Body of pancreas (tissue), 4 donors: ENCODE measurements around the gene CLPSL1. TPM values are rescaled to one million over a fixed set of nuclear protein-coding genes. Genes with fewer than 3 reads are reported as not detected.

Experiments
- ATAC-seq: fragments of 150-250 bp; one replicate; pipeline ENCODE4 v1.9.1; 2016
- DNase-seq, 4 donors: peaks; one replicate each; pipeline ENCODE4 v3.0.0-alpha.2; 2019
- H3K27ac ChIP-seq, 4 donors: fragments of 200-600 bp; sonication (generic); 1 replicate in 3 of 4; 2 replicates in 1 of 4; pipeline versions ENCODE4 v1.5.1 to v1.6.1; 2016 to 2019; ENCODE audit warnings: mild to moderate bottlenecking in 1 of 4, mixed read lengths in 1 of 4, moderate library complexity in 1 of 4
- H3K27me3 ChIP-seq, 2 donors: fragments of 200-600 bp; sonication (generic); one replicate each; pipeline ENCODE4 v1.6.0; 2016; ENCODE audit warnings: mild to moderate bottlenecking in 1 of 2
- H3K36me3 ChIP-seq, 2 donors: fragments of 200-600 bp; sonication (generic); replicated peaks in 1 of 2; 2 replicates each; pipeline ENCODE4 v1.5.1; 2016; ENCODE audit warnings: low read depth in 2 of 2; ENCODE audit not compliant: insufficient read depth in 1 of 2
- H3K4me1 ChIP-seq: fragments of 200-600 bp; sonication (generic); one replicate; pipeline ENCODE4 v1.6.0; 2016
- H3K4me3 ChIP-seq, 2 donors: fragments of 200-600 bp; sonication (generic); 1 replicate in 1 of 2; 2 replicates in 1 of 2; pipeline ENCODE4 v1.5.1; 2016 to 2019
- H3K9me3 ChIP-seq, 3 donors: fragments of 200-600 bp; sonication (generic); 1 replicate in 2 of 3; 2 replicates in 1 of 3; pipeline ENCODE4 v1.5.1; 2016
- CTCF ChIP-seq, 7 experiments: fragments of 450-650 bp in 4 of 7; fragments of 200-600 bp in 3 of 7; sonication (generic) in 3 of 7; IDR thresholded peaks; one replicate each; pipeline ENCODE4 v1.5.1; 2016 to 2019; ENCODE audit warnings: antibody characterized with exemption in 7 of 7
- WGBS, 2 donors: methylation state at CpG; one replicate each; pipeline ENCODE4 v1.1.5; 2017; 5-methylcytosine and 5-hydroxymethylcytosine counted together
- intact Hi-C: fragments of 100-400 bp; cut with DNase I; formaldehyde crosslinking; loops from one replicate; pipeline ENCODE4 v1.15.1; 2023
- total RNA-seq, 2 donors: library from RNA; depleted of rRNA; stranded (reverse); fragments of >200 nt; gene quantifications; one replicate each; pipeline ENCODE4 v1.1.0, GENCODE V29; 2016

Gene CLPSL1
- total RNA-seq, 2 donors from 2014 or later: 7.8 to 11.9 TPM

- Histone ChIP-seq H3K4me1 (peaks cover 31% of the 10 kb centered on the region), H3K27ac (no peak overlapping the region), H3K9me3 (no peaks in the 10 kb centered on the region), H3K4me3 (no peak overlapping the region), H3K27me3 (no peaks in the 10 kb centered on the region), H3K36me3 (peaks cover 0 to 3% of the 10 kb centered on the region in 2 donors)
- intact Hi-C loops: no loop called here
- DNase-seq (no peak), ATAC-seq (no peak)
- 80 to 86% methylated on average over 7 of the region's 7 CpGs for WGBS, 2 donors
- TF ChIP-seq CTCF (IDR thresholded peaks at IDR 0.05): no peak
These were observed 52.7 kb downstream of the CLPSL1 start for GRCh38 chr6:35833536-35833935.

Other genes starting within 250 kb of the CLPSL1 start
- 100 to 1,000 TPM; 133 to 138 TPM for gene FKBP5, start 92.1 kb upstream of the CLPSL1 start, total RNA-seq
- gene ARMC12, start 44.0 kb upstream of the CLPSL1 start, total RNA-seq: under 1 TPM in 1 of 2 donors, not detected in 1; 0.26 TPM
- gene CLPSL2, start 4.4 kb upstream of the CLPSL1 start, total RNA-seq: not detected
- over 10,000 TPM; 21,261 to 26,491 TPM for gene CLPS, start 16.3 kb downstream of the CLPSL1 start, total RNA-seq
- 1 to 10 TPM; 5.6 to 6.2 TPM for gene LHFPL5, start 24.3 kb downstream of the CLPSL1 start, total RNA-seq
- gene SRPK1, start 140.1 kb downstream of the CLPSL1 start, total RNA-seq: 10 to 100 TPM; 30.4 to 80.4 TPM
- not detected for gene SLC26A8, start 243.6 kb downstream of the CLPSL1 start, total RNA-seq
- gene MAPK14, start 246.8 kb downstream of the CLPSL1 start, total RNA-seq: 10 to 100 TPM; 30.3 to 33.7 TPM